Activated CD8-positive, alpha-beta memory T cell treated with anti-CD3 and anti-CD28 coated beads, Interleukin-2, amount 50 U/mL, for 1 hour (primary cell): Measurements from ENCODE around the gene NACC2.
"Not testable (repeated sequence)": the region's sequence is repeated elsewhere in the genome, so short reads cannot be mapped to it uniquely, and the experiment has no call there.

Experiments used
- DNase-seq: peaks from one replicate; pipeline ENCODE4 v3.0.0-alpha.2; 2020; ENCODE audit errors: extremely low read depth

Gene NACC2

GRCh38 chr9:136045595-136046553 lies 49.2 kb downstream of the NACC2 start:
- DNase-seq, result no peak

GRCh38 chr9:136044971-136045594 lies 50.0 kb downstream of the NACC2 start:
- DNase-seq, result no peak

GRCh38 chr9:136044207-136044970 lies 50.7 kb downstream of the NACC2 start:
- DNase-seq, result no peak

- no peak for DNase-seq
Measured at GRCh38 chr9:136043441-136043991, 51.6 kb downstream of the NACC2 start.

GRCh38 chr9:136042541-136042940 lies 52.5 kb downstream of the NACC2 start:
- no peak for DNase-seq

- not testable (repeated sequence) for DNase-seq
Measured at GRCh38 chr9:136040848-136041247, 54.2 kb downstream of the NACC2 start.

GRCh38 chr9:136039488-136039887 lies 55.6 kb downstream of the NACC2 start:
- DNase-seq, result no peak

- no peak for DNase-seq
Measured at GRCh38 chr9:136036848-136037247, 58.2 kb downstream of the NACC2 start.

GRCh38 chr9:136036050-136036449 lies 59.0 kb downstream of the NACC2 start:
- no peak for DNase-seq

- no peak for DNase-seq
Measured at GRCh38 chr9:136031741-136032730, 63.1 kb downstream of the NACC2 start.

- no peak for DNase-seq
Measured at GRCh38 chr9:136031094-136031493, 64.0 kb downstream of the NACC2 start.

- no peak for DNase-seq
Measured at GRCh38 chr9:136029556-136029955, 65.5 kb downstream of the NACC2 start.

- no peak for DNase-seq
Measured at GRCh38 chr9:136028760-136029470, 66.2 kb downstream of the NACC2 start.

- DNase-seq, result not testable (repeated sequence)
Measured at GRCh38 chr9:136026943-136027289, 68.2 kb downstream of the NACC2 start.

- no peak for DNase-seq
Measured at GRCh38 chr9:136026266-136026942, 68.7 kb downstream of the NACC2 start.

GRCh38 chr9:136025481-136025880 lies 69.6 kb downstream of the NACC2 start:
- DNase-seq, result no peak

- no peak for DNase-seq
Measured at GRCh38 chr9:136024696-136025316, 70.3 kb downstream of the NACC2 start.

- DNase-seq, result no peak
Measured at GRCh38 chr9:136024286-136024685, 70.8 kb downstream of the NACC2 start.
